ENCODE results near the gene HMMR.
A peak's percentile ranks its signal among the peaks of the same experiment; 100 is the strongest.

The HMMR gene

GRCh38 chr5:163498886-163499285 lies 38.5 kb downstream of the HMMR start:
- DNase-seq (ENCODE audit: insufficient read length): no peak
- FAIRE-seq: no peak
- TF ChIP-seq POLR2AphosphoS5 (IDR thresholded peaks at IDR 0.05; ENCODE audit: low read depth, low read length) (no peak), POLR2A (IDR thresholded peaks at IDR 0.05; ENCODE audit: low read depth, low read length) (no peak), TAF1 (IDR thresholded peaks at IDR 0.05; ENCODE audit: borderline replicate concordance, low read depth, low read length) (no peak)

- DNase-seq (ENCODE audit: insufficient read length) (no peak), FAIRE-seq (no peak)
- TF ChIP-seq POLR2A (IDR thresholded peaks at IDR 0.05; ENCODE audit: low read depth, low read length): no peak
- no peak for TF ChIP-seq POLR2AphosphoS5 (IDR thresholded peaks at IDR 0.05; ENCODE audit: low read depth, low read length)
- no peak for TF ChIP-seq TAF1 (IDR thresholded peaks at IDR 0.05; ENCODE audit: borderline replicate concordance, low read depth, low read length)
Observed at GRCh38 chr5:163502521-163502920, 42.1 kb downstream of the HMMR start.

- DNase-seq (ENCODE audit: insufficient read length) (no peak), FAIRE-seq (peak; percentile 56)
- no peak; the same call in 1 of the 2 replicates for TF ChIP-seq POLR2AphosphoS5 (IDR thresholded peaks at IDR 0.05; ENCODE audit: low read depth, low read length)
- no peak; the same call in 1 of the 2 replicates for TF ChIP-seq TAF1 (IDR thresholded peaks at IDR 0.05; ENCODE audit: borderline replicate concordance, low read depth, low read length)
- peak; percentile 53; the same call in 1 of the 2 replicates for TF ChIP-seq POLR2A (IDR thresholded peaks at IDR 0.05; ENCODE audit: low read depth, low read length)
Observed at GRCh38 chr5:163503106-163504078, 43.0 kb downstream of the HMMR start.

GRCh38 chr5:163504079-163504931 lies 43.9 kb downstream of the HMMR start:
- peak; percentile 28; the same call in 1 of the 2 replicates for TF ChIP-seq POLR2A (IDR thresholded peaks at IDR 0.05; ENCODE audit: low read depth, low read length)
- TF ChIP-seq TAF1 (IDR thresholded peaks at IDR 0.05; ENCODE audit: borderline replicate concordance, low read depth, low read length): no peak
- DNase-seq (ENCODE audit: insufficient read length): no peak
- peak; percentile 46 for FAIRE-seq

- no peak for FAIRE-seq
- no peak for TF ChIP-seq POLR2A (IDR thresholded peaks at IDR 0.05; ENCODE audit: low read depth, low read length)
- no peak for DNase-seq (ENCODE audit: insufficient read length)
Observed at GRCh38 chr5:163505049-163505367, 44.6 kb downstream of the HMMR start.

GRCh38 chr5:163505368-163506094 lies 45.1 kb downstream of the HMMR start, which contains the start of gene MAT2B:
Gene MAT2B, plus strand, starts transcription at chr5:163505619. Its CDS starts 68 bp downstream, at chr5:163505687.
- FAIRE-seq: peak; percentile 82
- peak; percentile 80 for DNase-seq (ENCODE audit: insufficient read length)
- TF ChIP-seq TAF1 (IDR thresholded peaks at IDR 0.05; ENCODE audit: borderline replicate concordance, low read depth, low read length): no peak
- TF ChIP-seq POLR2AphosphoS5 (IDR thresholded peaks at IDR 0.05; ENCODE audit: low read depth, low read length): peak; percentile 86
- peak; percentile 92 for TF ChIP-seq POLR2A (IDR thresholded peaks at IDR 0.05; ENCODE audit: low read depth, low read length)

- no peak for DNase-seq (ENCODE audit: insufficient read length)
- TF ChIP-seq POLR2A (IDR thresholded peaks at IDR 0.05; ENCODE audit: low read depth, low read length): no peak
- no peak for TF ChIP-seq POLR2AphosphoS5 (IDR thresholded peaks at IDR 0.05; ENCODE audit: low read depth, low read length)
- no peak for TF ChIP-seq TAF1 (IDR thresholded peaks at IDR 0.05; ENCODE audit: borderline replicate concordance, low read depth, low read length)
- FAIRE-seq: no peak
Observed at GRCh38 chr5:163506095-163506457, 45.6 kb downstream of the HMMR start.

- TF ChIP-seq POLR2AphosphoS5 (IDR thresholded peaks at IDR 0.05; ENCODE audit: low read depth, low read length) (no peak), POLR2A (IDR thresholded peaks at IDR 0.05; ENCODE audit: low read depth, low read length) (no peak), TAF1 (IDR thresholded peaks at IDR 0.05; ENCODE audit: borderline replicate concordance, low read depth, low read length) (no peak)
- FAIRE-seq: no peak
- DNase-seq (ENCODE audit: insufficient read length): no peak
Observed at GRCh38 chr5:163506726-163507125, 46.3 kb downstream of the HMMR start.

- FAIRE-seq: no peak
- TF ChIP-seq POLR2AphosphoS5 (IDR thresholded peaks at IDR 0.05; ENCODE audit: low read depth, low read length): no peak
- no peak for TF ChIP-seq TAF1 (IDR thresholded peaks at IDR 0.05; ENCODE audit: borderline replicate concordance, low read depth, low read length)
- TF ChIP-seq POLR2A (IDR thresholded peaks at IDR 0.05; ENCODE audit: low read depth, low read length): no peak
- no peak for DNase-seq (ENCODE audit: insufficient read length)
Observed at GRCh38 chr5:163508753-163509152, 48.3 kb downstream of the HMMR start.

- TF ChIP-seq TAF1 (IDR thresholded peaks at IDR 0.05; ENCODE audit: borderline replicate concordance, low read depth, low read length): no peak
- TF ChIP-seq POLR2AphosphoS5 (IDR thresholded peaks at IDR 0.05; ENCODE audit: low read depth, low read length): no peak
- TF ChIP-seq POLR2A (IDR thresholded peaks at IDR 0.05; ENCODE audit: low read depth, low read length): no peak
- DNase-seq (ENCODE audit: insufficient read length) (no peak), FAIRE-seq (no peak)
Observed at GRCh38 chr5:163509291-163509951, 49.0 kb downstream of the HMMR start.
